Limb (tissue), 2 donors: ENCODE results near the gene TRPM6.
A peak's percentile ranks its signal among the peaks of the same experiment; 100 is the strongest.
"Not testable (repeated sequence)": the region's sequence is repeated elsewhere in the genome, so short reads cannot be mapped to it uniquely, and the experiment has no call there.

ENCODE experiments used
- DNase-seq, 2 donors: peaks; one replicate each; pipeline ENCODE4 v3.0.0-alpha.2; 2016; ENCODE audit errors: extremely low spot score in 2 of 2

The TRPM6 gene

DNA sequence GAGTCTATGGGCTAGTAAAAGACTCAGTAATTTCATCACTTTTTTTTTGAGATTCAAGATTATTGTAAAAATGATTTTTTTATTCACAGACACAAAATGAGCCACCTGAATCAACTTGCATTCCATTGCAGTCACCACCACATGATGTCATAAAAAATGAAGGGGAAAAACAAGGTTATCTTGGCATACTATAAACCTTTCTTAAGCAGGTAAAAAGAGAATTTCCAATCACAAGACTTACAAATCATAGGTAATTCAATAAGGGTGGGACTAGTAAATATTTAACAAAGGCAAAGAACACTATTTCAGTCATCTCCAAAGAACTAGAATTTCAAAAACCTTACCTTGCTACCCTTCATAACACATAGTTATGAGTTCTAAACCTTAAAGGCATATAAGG is 30.7 kb downstream of the TRPM6 start:
- no peak for DNase-seq

DNA sequence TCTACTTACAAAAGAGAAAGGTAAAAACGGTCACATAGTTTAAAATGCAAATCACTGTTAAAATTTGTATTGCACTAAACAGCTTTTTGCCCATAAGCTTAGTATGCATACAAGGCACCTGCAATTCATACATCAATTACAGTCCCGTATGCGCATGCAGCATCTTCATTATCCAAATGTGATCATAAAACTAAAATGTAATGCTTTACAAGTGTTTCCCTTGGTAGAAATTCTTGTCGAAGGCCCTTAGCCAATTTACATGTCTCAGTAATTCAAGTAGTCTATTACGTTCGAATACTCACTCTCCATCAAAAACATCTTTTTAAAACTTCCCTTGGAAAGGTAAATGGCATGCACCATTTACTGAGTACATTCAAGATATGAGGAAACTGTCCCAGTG is 32.6 kb downstream of the TRPM6 start:
- no peak for DNase-seq

DNA sequence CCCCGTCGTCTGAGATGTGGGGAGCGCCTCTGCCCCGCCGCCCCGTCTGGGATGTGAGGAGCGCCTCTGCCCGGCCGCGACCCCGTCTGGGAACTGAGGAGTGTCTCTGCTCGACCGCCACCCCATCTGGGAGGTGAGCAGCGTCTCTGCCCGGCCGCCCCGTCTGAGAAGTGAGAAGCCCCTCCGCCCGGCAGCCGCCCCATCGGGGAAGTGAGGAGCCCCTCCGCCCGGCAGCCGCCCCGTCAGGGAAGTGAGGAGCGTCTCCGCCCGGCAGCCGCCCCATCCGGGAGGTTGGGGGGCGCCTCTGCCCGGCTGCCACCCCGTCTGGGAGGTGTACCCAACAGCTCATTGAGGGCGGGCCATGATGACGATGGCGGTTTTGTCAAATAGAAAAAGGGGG is 34.7 kb downstream of the TRPM6 start:
- DNase-seq, result not testable (repeated sequence)

DNA sequence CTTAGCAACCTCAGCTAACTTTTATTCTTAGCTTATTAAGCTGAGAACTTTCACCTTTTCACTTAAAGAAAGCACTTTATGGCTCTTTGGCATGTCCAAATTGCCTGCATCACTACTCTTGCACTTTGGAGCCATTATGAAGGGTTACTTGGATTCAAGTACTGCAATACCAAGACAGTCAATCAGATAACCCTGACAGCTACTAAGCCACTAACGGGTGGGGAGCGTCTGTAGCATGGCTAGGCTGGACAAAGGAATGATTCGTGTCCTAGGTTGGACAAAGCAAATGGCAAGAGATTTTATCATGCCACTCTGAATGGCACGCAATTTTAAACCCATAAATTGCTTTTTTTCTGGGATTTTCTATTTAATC is 39.6 kb downstream of the TRPM6 start:
- DNase-seq, result no peak

DNA sequence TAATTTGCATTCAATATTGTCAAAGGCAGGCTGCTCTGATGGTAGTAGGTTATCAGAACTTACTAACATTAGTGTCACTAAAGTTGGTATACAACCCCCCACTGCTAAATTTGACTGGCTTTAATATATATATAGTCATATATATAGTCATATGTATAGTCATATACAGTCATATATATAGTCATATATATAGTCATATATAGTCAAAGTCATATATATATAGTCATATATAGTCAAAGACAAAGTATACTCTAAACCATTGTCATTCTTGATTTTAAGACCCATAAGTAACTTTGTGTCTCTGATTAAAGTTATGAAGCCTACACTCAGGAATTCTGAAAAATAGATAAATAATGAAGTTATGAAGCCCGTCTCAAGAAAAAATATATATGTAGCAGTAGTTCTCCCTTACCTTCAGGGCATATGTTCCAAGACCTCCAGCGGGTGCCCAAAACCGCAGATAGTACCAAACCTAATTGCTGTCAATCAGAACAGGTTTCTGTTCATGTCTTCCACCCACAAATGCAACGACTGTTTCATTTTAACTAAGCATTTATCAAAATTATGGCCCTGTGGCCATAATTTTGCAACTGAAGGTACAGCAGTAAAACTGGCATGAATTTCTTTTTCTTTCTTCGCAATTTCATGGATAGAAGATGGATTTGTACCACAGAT is 40.1 kb downstream of the TRPM6 start:
- DNase-seq, result no peak

DNA sequence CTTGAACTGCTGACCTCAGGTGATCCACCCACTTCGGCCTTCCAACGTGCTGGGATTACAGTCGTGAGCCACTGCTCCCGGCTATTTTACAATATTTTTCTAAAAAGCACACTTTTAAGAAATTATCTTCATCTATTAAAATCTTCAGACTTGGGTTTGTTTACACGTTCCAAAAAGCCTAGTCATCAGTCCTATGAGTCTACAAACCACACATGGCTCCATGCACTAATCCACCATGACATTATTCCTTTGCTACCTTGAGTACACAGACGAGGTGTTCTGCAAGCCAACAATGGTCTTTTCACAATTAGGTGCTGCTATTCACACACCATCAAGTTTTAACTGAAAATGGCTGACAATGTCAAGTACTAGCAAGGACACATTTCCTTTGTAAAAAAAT is 41.0 kb downstream of the TRPM6 start:
- no peak for DNase-seq

DNA sequence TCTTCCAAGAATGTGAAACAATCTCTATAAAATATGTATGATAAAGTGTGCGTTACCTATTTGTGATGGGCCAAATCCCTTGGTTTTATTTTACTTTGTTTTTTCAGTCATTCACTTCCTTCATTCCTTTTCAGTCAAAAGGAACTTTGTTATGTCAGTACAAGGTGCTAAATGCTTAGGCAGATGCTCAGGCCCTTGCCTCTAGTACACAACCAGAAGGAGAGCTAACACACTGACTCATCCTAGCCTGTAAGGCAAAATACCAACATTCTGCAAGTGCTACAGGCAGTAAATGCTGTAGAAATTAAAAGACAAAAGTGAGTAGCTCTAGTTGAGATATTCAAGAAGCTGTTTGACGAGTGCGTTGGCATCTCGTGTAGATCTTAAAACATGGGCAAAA is 49.4 kb downstream of the TRPM6 start:
- DNase-seq, result no peak

DNA sequence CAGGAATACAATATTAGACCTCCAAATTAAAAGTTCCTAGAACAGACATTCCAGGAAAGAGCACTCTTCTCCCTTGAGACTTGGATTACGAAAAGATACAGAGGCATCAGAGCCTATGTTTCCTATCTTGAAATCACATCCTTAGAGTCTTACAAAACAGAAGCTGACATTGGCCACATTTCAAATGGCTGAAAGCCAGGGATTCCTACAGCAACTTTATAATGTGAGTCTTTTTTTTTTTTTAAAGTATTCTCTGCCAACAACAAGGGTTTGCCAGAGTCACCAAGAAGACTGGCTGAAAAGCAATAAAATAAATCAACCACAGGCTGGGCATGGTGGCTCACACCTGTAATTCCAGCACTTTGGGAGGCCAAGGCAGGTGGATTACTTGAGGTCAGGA is 63.1 kb downstream of the TRPM6 start:
- DNase-seq, result peak in 1 of 2 donors; percentile 10

DNA sequence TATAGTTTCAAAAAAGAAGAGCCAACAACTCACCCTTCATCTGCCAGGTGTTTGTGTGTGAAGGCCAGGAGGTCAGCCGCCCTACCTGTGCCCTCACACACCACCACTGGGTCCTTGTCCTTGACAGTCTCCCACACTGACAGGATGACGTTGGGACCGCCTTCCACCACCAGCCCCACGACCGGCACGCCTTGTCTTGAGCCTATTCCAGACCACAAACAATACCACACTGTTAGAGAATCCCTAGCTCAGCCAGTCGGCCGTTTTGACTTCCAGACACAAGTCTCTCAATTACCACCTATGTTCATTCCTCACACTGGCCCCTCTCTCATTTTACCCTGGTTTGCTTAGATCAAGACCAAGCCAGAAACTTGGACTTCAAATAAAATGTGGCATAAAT is 66.1 kb downstream of the TRPM6 start:
- DNase-seq, result no peak

DNA sequence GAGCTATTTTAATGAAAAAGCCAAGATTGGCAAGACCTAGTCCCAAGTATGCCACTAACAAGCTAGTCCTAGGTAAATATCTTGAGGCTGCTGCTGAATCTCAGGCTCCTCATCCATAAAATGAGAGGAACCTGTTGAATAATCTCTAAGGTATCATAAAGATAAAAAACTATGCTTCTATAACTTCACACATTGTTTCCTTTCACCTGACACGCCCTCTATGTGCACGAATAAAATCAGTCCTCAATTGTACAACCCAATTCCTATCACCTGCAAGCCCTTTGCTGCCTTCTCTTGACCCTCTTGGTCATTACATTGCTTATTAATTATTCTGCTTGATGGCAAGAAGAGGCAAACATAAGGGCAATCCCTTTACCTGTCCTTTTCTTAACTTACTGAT is 69.9 kb downstream of the TRPM6 start:
- no peak for DNase-seq

DNA sequence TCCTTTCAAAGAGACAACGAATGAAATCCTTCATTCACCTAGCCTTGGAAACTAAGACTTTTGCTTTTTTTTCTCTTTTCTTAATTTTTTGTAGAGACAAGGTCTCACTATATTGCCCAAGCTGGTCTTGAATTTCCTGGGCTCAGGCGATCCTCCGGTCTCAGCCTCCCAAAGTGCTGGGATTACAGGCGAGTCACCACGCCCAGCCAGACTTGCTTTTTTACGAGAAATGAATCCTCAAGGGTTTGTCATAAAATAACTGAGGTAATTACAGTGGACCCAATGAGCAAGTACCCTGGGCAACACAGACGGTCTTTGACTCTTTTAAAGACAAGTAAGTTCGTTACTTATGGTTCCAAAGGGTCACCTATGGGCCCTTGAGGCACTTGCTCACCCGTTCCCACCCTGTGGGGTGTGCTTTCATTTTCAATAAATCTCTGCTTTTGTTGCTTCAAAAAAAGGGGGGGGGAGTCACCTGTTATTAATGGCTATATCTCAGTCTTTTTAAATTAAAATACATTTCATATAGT is 70.4 kb downstream of the TRPM6 start:
- no peak for DNase-seq

DNA sequence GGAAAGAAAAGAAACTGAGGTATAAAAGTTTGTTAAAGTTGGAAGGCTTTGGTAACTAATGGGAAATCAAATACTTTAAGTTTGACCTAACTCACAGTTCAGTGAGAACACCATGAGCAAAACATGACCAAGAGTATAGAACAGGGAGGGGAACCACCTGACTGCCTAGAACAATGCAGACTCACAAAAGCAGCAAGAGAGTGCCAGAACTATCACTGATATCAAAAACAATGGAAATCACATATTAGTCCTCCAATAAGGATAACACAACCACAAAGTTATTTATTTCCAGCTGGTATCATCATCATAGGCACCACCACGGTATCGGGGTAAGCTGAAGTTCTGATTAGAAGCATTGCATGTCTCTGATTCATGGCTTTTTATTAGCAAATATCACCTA is 77.5 kb downstream of the TRPM6 start:
- DNase-seq, result no peak

DNA sequence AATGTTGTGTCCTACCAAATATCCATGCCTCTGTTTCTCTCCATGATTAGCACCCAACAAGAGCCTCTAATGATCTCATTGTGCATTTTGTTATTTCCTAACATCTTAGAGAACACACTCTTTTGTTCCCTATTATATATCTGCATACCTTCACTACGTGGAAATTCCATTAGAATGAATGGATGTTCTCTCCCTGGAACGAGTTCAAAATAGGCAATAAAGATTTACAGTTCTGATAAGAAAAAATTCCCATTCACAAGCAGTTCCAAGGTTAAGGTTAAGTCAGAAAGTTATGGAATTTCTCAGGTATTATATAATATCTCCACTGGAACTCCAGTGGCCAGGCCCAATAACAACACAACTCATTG is 83.7 kb downstream of the TRPM6 start:
- no peak for DNase-seq

DNA sequence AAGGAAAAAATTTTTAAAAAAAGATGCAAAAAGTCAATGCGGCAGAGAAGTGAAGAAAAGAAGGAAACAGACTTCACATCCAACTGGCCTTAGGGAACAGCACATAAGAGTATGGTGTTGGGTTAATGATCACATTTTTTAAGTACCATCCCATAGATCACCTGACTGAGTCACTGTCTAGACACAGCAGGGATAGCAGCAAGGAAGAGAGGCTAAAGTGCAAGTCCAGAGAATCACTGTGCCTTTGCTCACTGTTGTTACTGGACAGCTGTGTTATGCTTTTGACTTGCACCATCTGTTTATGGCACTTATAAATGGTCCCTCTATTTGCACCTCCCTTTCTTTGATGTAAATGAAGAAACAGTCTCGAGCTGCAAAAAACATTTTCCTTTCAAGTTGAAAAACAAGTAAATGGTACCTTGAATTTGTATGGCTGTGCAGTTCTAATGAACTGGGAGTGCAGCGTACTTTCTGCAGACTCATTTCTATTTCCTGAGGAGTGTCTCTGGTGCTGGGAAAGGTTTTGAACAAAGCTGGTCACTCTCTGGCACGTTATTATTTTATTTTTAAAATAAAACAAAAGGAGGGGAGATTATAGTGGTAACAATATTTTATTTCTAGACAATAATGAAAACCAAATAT is 84.2 kb downstream of the TRPM6 start:
- no peak for DNase-seq

DNA sequence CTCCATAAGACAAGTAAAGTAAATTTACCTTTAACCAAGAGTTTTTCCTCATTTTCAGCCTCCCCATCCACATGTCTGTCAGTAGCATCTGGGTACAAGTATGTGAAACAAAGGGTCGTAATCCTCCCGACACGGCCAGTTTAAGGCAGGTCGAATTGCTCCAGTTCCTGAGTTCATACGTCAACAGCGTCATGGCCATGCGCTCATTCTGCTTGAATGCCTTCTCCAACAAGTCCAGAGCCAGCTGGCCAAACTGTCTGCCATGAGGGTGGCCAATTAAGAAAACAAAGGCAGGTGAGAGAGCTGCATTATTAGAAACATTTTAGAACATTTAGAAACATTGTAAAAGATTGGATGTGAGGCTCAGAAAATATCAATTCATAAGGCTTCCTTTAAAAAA is 87.5 kb downstream of the TRPM6 start:
- no peak for DNase-seq

DNA sequence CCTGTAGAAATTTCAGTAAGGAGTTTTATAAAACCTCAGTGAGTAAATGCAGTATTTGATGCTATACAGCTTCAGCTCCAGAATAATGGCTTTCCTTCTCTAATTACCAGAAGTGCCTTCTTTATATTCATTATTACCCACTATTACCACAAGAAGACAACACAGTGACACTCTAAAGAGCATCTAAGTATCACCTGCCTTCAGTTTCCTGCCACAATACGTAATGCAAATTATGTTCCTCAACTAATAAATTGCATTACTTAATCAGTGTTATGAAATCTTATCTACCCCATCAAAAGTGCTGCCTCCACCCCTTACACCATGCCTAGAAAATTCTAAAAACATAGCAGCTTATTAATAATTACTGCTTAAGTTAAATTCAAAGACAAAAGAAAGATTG is 91.9 kb downstream of the TRPM6 start:
- no peak for DNase-seq

DNA sequence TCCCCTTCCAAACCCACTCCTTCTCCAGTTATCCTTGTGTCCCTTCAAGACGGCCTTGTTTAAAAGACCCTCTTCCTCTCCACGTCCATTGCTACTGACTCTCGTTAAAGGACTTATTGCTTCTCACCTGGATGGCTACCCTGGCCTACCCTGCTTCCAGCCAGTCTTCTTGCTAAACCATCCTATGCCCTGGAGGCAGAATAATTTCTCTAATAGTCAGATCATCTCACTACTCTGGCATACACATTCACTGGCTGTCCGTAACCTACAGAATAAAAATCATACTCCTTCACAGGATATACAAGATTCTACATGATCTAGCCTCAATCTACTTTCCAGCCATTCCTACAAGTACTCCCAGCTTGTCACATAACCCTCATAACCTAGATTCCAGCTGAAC is 92.6 kb downstream of the TRPM6 start:
- DNase-seq, result no peak

DNA sequence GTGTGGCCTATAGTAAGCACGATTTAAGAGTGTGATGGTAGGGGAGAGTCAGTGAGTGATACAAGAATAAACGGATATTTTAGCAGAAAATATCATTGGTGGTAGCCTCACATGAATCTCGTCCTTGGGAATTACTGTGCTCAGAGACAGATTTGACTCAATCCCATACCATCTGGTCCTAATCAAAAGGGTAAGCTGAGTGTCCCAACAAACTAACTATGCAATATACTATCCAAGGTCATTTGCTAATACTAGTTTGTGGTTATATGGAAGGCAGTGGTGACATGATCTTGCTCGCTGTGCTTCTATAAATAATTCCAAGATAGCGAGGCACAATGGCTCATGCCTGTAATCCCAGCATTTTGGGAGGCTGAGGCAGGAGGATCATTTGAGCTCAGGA is 103.2 kb downstream of the TRPM6 start:
- no peak for DNase-seq

DNA sequence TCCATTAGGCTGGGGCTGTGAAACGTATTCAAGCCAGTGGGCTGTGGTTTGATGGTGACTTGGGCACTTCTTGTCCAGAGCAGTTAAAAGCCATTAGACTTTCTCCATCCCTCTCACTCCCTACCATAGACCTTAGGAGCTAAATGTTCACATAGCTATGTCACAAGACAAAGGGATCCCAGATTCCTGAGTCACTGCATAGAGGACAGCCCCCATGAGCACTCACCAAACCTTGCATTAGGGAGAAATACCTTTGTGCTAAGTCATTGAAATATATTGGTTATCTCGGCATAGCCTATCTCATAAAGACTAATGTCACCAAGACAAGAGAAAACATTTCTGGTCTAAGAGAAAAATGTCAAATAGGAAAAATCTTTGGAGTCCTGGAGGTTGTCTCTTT is 104.3 kb downstream of the TRPM6 start:
- no peak for DNase-seq

DNA sequence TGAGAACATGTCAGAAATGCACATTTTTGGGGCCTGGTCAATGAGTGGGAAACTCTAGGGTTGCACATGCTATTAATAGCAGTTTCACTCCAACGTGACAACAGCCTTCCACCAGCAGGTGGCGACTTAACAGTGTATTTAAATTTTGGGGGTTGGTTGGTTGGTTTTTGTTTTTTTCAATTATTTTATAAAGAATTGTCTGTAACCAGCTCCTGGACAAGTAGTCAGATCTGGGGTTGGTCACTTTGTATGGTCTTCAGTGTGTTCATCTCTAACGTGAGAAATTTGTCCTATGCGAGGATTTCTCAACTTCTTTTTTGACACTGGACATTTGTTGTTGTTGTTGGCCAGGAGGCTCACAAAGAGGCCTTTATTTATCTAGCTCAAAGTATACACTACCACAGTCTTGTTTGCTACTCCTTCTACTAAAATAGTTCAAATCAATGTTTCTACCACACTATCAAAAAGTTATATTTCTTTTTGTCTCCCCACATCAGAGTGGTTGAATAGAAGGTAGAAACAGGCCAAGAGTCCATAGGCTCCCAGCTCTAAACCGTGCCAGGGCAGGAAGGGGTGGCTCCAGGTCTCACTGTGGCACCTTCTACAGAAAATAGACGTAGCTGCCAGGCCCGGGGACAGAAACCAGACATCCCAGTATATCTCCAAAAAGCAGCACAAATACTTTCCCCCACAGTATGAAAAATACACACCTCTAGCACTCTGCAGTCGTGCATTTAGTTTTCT is 110.4 kb downstream of the TRPM6 start:
- DNase-seq, result peak; percentile 63 to 69

DNA sequence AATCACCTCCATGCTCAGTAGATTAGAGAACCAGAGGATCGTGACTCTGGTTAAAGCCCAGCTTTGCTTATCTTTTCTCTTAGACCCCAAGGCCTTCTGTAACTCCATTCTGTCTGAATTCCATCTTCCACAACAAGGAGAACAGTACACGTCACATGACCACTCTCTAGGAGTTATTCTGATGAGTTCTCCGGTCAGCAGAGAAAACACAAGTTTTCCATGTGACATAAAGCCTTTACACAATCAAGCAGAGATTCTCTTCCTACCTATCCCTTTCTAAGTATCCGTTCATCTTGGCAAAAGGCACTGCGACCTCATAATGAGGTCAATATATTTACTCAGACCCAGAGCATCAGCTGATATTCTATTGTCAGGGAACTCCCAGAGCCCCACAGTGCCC is 112.3 kb downstream of the TRPM6 start:
- DNase-seq, result no peak

DNA sequence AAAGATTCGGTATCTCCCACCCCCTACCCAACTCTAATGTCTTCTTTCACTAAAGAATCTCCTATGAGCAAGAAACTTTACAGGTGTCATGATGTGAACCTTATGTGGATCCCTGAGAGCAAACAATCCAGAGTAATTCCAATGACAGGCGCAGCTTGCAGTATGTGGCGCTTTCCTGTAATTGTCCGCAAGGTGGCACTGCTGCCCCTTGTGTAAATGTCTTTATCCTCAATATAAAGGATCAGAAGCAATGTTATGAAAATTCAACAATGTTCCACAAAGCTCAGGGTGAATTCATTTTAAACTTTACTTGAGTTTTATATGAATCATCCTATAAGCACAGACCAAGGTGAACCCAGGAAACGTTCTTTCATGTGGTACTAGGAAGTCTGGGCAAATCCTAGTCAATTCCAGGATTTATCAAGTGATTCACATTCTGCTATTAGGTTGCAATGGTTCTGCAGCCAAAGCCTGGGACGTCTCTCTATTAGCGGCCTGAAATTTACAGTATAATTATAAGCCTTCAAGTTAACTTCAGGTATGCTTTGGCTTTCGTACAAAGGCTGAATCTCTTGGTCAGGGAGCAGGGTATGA is 113.7 kb downstream of the TRPM6 start:
- peak; percentile 66 to 80 for DNase-seq
